SH-SY5Y (cell line): ENCODE data around the gene COMMD2.

ENCODE experiments used
- GATA2 ChIP-seq: IDR thresholded peaks from 2 replicates; pipeline ENCODE4 v1.6.1; 2011; ENCODE audit warnings: mild to moderate bottlenecking, low read depth, low read length
- GATA3 ChIP-seq: IDR thresholded peaks from 2 replicates; pipeline ENCODE4 v1.6.1; 2011; ENCODE audit warnings: low read depth, mild to moderate bottlenecking, low read length, moderate library complexity

GRCh38 chr3:149739396-149739795 lies 12.9 kb downstream of the COMMD2 start:
- TF ChIP-seq GATA2: no peak
- no peak for TF ChIP-seq GATA3
